KMS-11 (cell line): ENCODE results near the gene PEX14.

Source experiments
- H2AFZ ChIP-seq: fragments of 200-600 bp; sonication (generic); 2 replicates; pipeline ENCODE4 v1.6.1; 2016; ENCODE audit warnings: antibody characterized with exemption, mixed run types, low read depth
- H3K27ac ChIP-seq: fragments of 200-600 bp; sonication (generic); 2 replicates; pipeline ENCODE4 v1.6.1; 2016; ENCODE audit warnings: mild to moderate bottlenecking, mixed run types
- H3K27me3 ChIP-seq: fragments of 200-600 bp; sonication (generic); 2 replicates; pipeline ENCODE4 v1.6.1; 2017; ENCODE audit warnings: mild to moderate bottlenecking, low read depth, mixed run types, moderate library complexity; ENCODE audit not compliant: insufficient read depth
- H3K36me3 ChIP-seq: fragments of 200-600 bp; sonication (generic); 2 replicates; pipeline ENCODE4 v1.6.1; 2017; ENCODE audit warnings: mild to moderate bottlenecking, mixed run types; ENCODE audit not compliant: insufficient read depth
- H3K4me1 ChIP-seq: fragments of 200-600 bp; sonication (generic); 2 replicates; pipeline ENCODE4 v1.6.1; 2016; ENCODE audit warnings: mild to moderate bottlenecking, low read depth, mixed run types; ENCODE audit not compliant: poor library complexity, severe bottlenecking
- H3K4me2 ChIP-seq: fragments of 200-600 bp; sonication (generic); 2 replicates; pipeline ENCODE4 v1.7.0; 2016; ENCODE audit warnings: mild to moderate bottlenecking, mixed run types
- H3K4me3 ChIP-seq: fragments of 200-600 bp; sonication (generic); IDR thresholded peaks from 2 replicates; pipeline ENCODE4 v1.6.1; 2017; ENCODE audit warnings: low read depth, low read length, mixed read lengths; ENCODE audit not compliant: insufficient read depth
- H3K79me2 ChIP-seq: fragments of 200-600 bp; sonication (generic); 2 replicates; pipeline ENCODE4 v1.6.1; 2016; ENCODE audit warnings: low read depth, mixed run types; ENCODE audit not compliant: insufficient read depth
- H3K9ac ChIP-seq: fragments of 200-600 bp; sonication (generic); 2 replicates; pipeline ENCODE4 v1.6.1; 2016; ENCODE audit warnings: mild to moderate bottlenecking, mixed run types
- H4K20me1 ChIP-seq: fragments of 200-600 bp; sonication (generic); 2 replicates; pipeline ENCODE4 v1.6.1; 2016; ENCODE audit warnings: mild to moderate bottlenecking, mixed run types; ENCODE audit not compliant: insufficient read depth
- CTCF ChIP-seq: fragments of 200-600 bp; sonication (generic); conservative IDR thresholded peaks from 2 replicates; pipeline ENCODE4 v1.6.1; 2017; ENCODE audit warnings: low read depth, mild to moderate bottlenecking, antibody characterized with exemption, low read length, moderate library complexity, mixed read lengths

Gene PEX14

GRCh38 chr1:10602936-10603335, 128.2 kb downstream of the PEX14 start:
- Histone ChIP-seq H4K20me1 (no peaks in the 10 kb centered on the region), H3K4me2 (no peak overlapping the region), H3K36me3 (no peaks in the 10 kb centered on the region), H3K27me3 (no peaks in the 10 kb centered on the region; the same call in 1 of the 2 replicates), H3K27ac (no peak overlapping the region), H3K9ac (no peak overlapping the region), H3K79me2 (no peaks in the 10 kb centered on the region), H3K4me3 (no peak overlapping the region), H3K4me1 (no peaks in the 10 kb centered on the region), H2AFZ (no peak overlapping the region)
- TF ChIP-seq CTCF = no peak

- Histone ChIP-seq H2AFZ (no peak overlapping the region), H3K79me2 (no peaks in the 10 kb centered on the region)
Measured at GRCh38 chr1:10604966-10605365, 130.2 kb downstream of the PEX14 start.

GRCh38 chr1:10606064-10606463, 131.3 kb downstream of the PEX14 start:
- Histone ChIP-seq H3K36me3 (no peaks in the 10 kb centered on the region), H3K27ac (no peak overlapping the region), H2AFZ (no peak overlapping the region), H3K4me2 (no peak overlapping the region), H3K9ac (no peak overlapping the region), H3K27me3 (no peaks in the 10 kb centered on the region; the same call in 1 of the 2 replicates), H3K4me1 (no peaks in the 10 kb centered on the region), H4K20me1 (no peaks in the 10 kb centered on the region), H3K4me3 (no peak overlapping the region), H3K79me2 (no peaks in the 10 kb centered on the region)
- no peak for TF ChIP-seq CTCF

More at GRCh38 chr1:10604966-10605365, 130.2 kb downstream of the PEX14 start:
- Histone ChIP-seq H3K4me2 (no peak overlapping the region), H3K9ac (no peak overlapping the region), H3K4me3 (no peak overlapping the region), H3K27ac (no peak overlapping the region), H3K27me3 (no peaks in the 10 kb centered on the region; the same call in 1 of the 2 replicates), H3K4me1 (no peaks in the 10 kb centered on the region), H3K36me3 (no peaks in the 10 kb centered on the region), H4K20me1 (no peaks in the 10 kb centered on the region)
- no peak for TF ChIP-seq CTCF

DNA sequence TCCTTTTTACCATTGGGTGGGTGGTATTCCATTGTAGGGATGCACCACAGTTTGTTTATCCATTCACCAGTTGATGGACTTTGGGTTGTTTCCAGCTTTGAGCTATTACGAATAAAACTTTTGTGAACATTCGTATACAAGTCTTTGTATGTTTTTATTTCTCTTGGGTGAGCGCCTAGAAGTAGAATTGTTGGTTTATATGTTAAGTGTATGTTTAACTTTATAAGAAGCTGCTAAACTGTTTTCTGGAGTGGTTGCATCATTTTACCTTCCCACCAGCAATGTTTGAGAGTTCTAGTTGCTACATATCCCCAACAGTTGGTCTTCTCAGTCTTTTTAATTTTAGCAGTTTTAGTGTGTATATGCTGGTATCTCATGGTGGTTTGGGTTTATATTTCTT, 132.5 kb downstream of the PEX14 start:
- Histone ChIP-seq H3K4me1 (no peaks in the 10 kb centered on the region), H4K20me1 (no peaks in the 10 kb centered on the region), H3K79me2 (no peaks in the 10 kb centered on the region), H3K27ac (no peak overlapping the region), H3K9ac (no peak overlapping the region), H3K36me3 (no peaks in the 10 kb centered on the region), H2AFZ (no peak overlapping the region), H3K27me3 (no peaks in the 10 kb centered on the region), H3K4me3 (no peak overlapping the region), H3K4me2 (no peak overlapping the region)
- no peak for TF ChIP-seq CTCF
